HG02885 (cell line): ENCODE results near the gene SBF2.
"Not testable (repeated sequence)": the region's sequence is repeated elsewhere in the genome, so short reads cannot be mapped to it uniquely, and the experiment has no call there.

Source experiments
- ATAC-seq: cut with Tn5 transposase; IDR thresholded peaks from one replicate; pipeline ENCODE4 v1.9.1; 2021; ENCODE audit warnings: mild to moderate bottlenecking; ENCODE audit not compliant: unreplicated experiment, poor library complexity

The SBF2 gene

DNA sequence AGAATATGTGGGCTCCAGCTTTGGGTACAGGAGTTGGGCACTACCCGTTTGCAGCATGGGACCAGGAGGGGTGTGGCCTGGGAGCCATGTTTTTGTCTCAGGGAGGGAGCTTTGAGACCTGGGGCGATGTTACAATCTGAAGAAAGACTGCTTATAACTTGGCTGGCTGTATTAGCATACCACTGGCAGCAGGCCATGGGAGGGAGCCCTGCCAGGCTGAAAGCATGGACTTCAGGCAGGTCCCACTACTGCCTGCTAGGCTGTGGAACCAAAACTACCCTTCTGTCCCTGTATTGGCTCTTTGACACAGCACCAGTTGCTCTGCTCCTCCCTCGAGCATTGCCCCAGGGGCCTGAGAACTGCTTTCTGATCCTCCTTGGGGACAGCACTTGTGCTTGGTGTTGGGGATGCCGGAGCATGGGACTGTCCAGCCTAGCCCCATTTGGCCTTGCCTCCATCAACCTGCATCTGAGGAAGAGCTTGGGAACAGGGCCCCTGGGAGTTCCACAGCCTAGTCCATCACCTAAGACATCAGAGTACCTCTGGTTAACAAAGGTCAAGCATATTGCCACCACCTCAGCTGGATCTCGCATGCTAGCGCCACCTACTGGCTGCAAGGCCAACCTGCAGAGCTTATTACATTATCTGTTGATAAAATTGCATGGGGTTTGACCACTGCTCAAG, 217.4 kb downstream of the SBF2 start:
- peak; percentile 64 for ATAC-seq

DNA sequence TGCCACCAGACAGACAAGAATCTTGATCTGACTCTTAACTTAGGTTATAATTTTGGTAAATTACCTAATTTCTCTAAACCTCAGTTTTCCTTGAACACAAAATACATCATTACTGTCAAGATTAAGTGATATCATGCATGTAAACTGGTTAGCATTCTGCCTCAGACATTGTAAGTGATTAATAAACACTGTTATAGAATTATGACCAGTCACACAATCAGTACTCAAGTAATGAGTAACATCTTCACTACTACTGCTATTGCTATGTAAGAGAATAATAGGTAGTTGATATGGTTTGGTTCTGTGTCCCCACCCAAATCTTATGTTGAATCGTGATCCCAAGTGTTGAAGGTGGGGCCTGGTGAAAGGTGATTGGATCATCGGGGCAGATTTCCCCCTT, 218.9 kb downstream of the SBF2 start:
- ATAC-seq = no peak

DNA sequence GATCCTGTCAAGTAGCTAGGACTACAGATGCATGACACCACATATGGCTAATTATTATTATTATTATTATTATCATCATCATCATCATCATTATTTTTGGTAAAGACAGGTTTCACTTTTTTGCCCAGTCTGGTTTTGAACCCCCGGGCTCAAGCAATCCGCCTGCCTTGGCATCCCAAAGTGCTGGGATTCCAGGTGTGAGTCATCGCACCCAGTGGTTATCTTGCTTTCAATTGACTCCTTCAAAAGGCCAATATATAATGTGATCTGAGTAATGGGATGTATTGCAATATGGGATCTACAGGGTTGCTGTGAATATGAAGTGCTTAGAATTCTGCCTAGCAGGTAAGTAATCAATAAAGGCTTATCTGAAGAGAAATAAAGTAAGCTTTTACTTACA, 221.2 kb downstream of the SBF2 start:
- no peak for ATAC-seq

DNA sequence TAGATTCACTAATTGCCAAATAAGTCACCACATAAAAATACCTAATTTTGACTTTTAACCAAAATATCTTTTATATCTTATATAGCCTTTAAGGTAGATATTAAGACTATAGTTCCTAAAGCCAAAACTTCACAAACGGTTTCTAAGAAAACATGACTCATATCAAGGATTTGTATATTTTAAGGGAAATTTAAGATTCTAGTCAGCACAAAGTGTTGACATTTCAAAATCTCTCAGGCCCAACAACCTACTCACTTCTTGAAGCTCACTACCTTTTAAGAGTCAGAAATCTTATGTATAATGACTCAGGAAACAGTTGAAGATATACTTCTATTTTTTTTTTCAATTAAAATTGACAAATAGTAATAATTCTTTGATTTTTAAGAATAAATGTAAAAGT, 221.9 kb downstream of the SBF2 start:
- no peak for ATAC-seq

DNA sequence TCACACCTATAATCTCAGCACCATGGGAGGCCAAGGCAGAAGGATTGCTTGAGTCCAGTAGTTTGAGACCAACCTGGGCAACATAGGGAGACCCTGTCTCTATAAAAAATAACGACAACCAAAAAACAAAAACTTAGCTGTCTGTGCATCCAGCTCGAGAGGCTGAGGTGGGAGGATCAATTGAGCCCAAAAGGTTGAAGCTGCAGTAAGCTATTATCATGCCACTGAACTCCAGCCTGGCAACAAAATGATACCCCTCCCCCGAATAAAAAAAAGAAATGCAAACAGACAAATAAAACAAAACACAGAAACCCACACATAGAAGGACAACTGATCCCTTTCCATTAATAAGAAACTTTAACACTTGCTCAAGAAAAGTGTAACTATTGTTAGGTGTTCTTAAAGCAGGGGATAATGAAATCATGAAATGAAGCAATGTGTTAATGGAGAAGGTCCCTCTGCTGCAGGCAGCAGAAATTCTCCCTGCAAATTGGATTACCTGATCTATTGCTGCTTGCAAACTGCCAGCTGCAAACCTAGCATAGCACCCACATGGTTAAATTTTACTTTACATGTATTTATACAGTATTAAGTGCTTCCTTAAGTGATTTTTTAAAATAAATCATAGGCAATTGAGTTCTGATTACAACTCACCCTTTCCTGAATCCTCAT, 226.3 kb downstream of the SBF2 start:
- no peak for ATAC-seq

DNA sequence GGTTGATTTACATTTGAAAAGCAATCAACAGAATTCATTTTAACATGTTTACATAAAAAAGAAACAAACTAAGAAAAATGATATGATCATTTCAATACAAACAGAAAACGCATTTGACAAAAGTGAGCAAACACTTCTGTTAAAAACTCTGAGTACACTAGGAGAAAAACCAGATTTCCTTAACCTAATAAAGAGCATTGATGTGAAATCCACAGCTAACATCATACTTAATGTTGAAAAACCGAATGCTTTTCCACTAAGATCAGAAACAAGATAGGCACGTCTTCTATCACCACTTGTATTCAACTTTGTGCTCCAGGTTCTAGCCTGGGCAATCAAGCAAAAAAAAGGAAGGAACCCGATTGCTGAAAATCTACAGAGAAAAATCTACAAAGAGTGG, 227.6 kb downstream of the SBF2 start:
- no peak for ATAC-seq

DNA sequence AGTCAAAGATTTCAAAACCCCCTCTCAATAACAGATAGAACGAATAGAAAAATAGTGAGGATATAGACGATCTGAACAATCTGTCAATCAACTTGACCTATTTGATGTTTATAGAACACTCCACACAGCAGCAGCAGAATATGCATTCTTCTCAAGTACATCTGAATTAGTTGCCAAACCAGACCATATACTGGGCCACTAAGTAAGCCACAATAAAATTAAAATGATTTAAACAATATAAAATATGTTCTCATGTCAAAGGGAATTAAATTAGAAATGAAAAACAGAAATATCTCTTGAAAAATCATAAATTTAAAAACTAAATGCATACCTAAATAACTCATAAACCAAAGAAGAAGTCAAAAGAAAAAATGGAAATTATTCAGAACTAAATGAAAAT, 229.2 kb downstream of the SBF2 start:
- no peak for ATAC-seq

DNA sequence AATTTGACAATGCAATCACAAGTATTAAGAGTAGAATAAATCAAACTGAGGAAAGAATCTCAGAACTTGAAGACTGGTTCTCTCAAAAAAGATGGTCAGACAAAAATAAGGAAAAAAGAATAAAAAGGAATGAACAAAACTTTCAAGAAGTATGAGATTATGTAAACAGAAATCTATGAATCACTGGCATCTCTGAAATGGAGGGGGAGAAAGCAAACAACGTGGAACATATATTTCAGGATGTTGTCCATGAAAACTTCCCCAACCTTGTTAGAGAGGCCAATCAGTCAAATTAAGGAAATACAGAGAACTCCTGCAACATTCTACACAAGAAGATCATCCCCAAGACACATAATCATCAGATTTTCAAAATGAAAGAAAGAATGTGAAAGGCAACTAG, 235.7 kb downstream of the SBF2 start:
- no peak for ATAC-seq

DNA sequence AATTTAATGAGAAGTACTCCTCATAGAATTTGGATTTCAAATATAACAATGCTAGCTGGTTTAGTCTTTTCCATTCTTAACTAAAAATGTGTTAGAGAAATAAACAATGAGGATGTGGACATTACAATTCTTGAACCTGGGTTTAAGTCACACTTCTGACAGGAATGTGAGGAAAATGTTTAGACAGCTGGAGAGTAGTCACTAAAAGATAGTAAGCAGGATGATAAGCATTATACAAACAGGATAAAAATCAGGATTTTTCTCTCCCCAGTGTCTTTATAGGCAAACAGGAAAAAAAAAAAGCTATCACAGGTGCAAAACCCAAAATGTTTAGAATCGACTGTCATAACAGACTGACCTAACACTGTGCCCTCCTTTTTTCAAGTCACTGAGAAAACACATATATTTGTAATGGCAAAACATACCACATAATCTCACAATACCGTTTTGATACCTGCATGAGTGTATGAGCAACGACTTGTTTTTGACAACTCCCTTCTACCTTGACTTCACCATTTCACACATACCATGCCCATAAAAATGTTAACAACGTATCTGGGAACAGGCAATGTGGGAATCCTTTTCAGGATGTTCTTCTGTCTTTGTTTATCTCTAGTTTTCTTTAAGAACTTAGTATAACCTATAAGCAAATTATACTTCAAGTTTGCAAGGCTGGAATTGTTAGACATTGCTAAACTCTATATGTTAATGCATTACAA, 242.0 kb downstream of the SBF2 start:
- no peak for ATAC-seq

DNA sequence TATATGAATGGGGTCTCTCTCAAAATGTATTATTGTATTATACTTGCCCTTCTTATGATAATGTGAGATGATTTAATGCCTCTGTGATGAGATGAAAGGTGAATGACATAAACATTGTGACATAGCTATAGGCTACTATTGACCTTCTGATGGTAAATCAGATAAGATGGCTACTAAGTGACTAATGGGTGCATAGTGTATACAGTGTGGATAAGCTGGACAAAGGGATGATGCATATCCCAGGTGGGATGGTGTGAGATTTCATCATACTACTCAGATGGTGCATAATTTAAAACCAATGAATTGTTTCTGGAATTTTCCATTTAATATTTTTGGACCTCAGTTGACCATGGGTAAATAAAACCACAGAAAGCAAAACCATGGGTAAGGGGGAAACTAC, 243.5 kb downstream of the SBF2 start:
- ATAC-seq = no peak

DNA sequence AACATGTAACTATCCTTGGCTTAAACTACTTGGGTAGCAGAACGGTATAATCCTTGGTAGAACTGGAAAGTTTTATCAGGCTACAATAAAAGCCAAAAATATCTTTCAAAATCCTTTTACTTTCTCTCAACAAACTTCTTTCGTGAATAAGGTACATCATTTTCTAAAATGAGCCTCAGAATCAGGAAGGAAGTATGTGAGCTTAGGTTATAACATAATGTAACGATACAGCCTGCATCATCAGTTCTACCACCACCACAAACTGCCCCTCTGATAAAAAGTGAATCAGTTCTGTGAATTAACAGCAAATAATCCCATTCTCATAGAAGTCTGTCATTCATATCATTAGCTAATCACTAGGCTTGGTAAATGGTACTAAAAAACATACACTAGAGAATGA, 244.3 kb downstream of the SBF2 start:
- ATAC-seq = no peak

DNA sequence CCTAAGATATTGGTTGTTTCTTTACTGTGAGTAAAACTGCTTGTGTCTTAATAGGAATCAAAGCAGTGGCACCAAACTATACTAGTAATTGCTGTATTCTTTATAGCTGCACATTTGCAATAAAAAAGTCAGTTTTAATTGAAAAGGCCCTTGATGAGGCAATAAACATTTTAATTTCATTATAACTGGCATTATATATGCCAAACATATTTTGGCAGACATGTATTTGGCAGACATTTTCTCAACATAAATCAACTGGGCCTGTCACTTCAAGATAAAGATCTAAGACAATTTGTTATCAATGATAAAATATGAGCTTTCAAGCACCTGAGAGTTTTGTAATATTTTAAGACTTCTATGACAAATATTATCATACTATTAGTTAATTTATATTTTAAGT, 245.7 kb downstream of the SBF2 start:
- no peak for ATAC-seq

DNA sequence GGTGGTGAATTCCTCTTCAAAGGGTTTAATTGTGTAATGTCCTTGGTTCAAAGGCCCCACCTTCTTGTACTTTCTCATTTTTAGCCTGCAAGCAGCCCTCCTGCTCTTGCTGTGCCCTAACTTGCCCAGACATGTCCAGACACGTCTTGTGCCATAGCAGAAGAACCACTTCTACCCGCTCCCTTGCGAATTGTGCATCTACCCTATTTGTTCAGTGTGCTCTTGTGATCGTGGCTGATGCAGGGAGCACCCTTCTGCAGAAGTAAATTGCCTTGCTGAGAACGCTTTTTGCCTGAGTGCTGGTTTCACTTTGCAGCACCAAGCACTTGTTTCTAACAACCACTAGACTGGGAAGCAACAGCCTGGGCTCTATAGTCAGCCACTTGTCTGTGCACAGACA, 249.4 kb downstream of the SBF2 start:
- ATAC-seq = no peak

DNA sequence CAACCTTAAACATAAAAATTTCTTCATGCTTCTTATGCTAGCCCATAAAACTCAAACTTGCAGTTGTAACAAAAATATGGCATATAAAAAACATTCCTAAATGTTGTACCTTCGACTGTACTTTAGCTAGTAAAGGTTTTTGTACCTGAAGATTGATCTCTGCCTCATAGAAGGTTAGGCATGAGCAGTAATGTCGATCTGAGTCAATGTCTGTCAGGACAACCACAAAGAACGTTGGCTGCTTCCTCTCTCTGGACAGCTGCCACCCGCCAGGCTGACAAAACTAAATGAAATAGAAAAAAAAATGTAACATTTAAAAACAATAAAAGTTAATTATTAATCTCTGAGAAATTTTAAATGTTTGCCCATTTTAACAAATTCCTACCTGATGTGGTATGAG, 251.3 kb downstream of the SBF2 start:
- no peak for ATAC-seq

DNA sequence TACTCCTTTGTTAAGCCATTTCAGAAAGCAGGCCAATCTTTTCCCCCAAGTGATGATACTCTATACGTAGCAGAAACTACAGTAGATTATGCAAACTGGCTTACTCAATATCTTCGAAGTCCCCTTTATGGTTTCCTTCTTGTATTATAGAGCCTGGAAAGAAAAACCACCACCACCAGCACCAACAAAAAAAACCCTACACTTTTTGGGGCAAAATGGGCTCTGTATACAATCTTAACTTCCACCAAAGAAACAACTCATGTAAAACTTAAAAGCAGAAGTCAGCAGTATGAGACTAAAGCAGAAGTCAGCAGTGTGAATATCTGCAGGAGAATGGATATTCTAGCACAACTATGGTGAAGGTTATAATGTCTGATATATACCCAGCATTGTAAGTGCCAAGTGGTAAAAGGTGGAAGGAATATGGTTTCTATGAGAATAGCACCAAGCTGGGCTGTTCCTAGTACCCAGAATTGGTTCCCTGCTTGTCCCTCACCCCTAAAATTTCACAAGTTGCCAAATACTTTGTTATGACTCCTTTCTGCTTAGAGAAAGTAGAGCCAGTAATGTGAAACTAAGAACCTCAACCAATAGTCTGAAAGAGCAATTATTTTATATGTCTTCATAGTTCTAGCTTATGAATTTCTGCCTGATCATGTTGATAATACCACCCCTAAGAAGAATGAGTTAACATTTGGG, 252.1 kb downstream of the SBF2 start:
- no peak for ATAC-seq

DNA sequence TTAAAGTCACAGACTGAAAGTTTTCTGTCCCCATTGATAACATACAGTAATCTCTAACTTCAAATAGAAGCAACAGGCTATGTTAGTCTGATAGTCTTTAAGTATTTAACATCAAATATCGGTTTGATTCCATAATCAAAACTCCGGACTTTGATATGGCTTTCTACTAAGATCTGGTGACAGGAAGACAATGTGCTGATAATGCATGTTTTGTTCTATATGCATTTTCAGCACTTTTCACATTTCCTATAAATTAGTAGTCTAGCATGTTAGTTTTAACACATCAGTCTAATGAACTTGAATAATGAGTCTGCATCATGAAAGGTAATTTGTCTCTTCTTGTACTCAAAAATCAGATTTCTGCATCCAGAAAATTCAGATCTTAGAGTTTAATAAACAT, 252.7 kb downstream of the SBF2 start:
- ATAC-seq = no peak

DNA sequence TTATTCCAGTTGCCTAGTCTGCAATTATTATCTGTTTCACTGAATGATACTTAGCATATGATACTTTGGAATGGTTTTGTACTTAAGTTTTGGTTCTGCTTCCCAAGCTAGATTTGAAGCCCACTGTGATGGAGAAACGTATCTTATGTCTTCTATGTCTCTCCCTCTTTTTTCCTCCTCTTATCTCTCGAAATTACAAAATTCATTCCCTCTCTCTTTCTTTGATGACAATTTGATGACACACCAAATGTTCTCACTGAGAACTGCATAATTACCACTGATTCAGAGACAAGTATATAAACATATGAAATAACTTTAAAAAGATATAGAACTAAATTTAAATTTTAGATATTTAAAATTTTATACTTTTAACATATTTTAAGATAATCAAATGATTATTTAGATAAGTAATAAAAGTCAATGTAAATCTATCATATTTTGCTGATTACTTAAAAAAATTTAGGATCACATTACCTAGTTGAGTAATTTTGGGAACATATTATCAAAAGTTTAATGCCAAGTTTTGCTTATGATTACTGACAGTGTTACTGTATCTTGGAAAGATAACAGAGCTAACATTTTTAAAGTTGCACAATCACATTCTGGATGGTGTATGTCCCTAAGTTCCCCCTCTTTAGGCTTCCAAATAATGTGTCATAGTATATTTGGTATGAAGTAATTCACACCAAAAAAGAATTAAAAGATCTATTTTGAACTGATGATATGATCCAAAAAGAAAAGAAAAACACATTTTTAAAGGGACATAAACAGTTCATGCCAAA, 255.3 kb downstream of the SBF2 start:
- no peak for ATAC-seq

DNA sequence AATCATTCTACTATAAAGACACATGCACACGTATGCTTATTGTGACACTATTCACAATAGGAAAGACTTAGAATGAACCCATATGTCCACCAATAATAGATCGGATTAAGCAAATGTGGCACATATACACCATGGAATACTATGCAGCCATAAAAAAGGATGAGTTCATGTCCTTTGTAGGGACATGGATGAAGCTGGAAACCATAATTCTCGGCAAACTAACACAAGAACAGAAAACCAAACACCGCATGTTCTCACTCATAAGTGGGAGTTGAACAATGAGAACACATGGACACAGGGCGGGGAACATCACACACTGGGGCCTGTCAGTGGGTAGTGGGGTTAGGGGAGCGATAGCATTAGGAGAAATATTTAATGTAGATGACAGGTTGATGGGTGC, 258.1 kb downstream of the SBF2 start:
- ATAC-seq = not testable (repeated sequence)

DNA sequence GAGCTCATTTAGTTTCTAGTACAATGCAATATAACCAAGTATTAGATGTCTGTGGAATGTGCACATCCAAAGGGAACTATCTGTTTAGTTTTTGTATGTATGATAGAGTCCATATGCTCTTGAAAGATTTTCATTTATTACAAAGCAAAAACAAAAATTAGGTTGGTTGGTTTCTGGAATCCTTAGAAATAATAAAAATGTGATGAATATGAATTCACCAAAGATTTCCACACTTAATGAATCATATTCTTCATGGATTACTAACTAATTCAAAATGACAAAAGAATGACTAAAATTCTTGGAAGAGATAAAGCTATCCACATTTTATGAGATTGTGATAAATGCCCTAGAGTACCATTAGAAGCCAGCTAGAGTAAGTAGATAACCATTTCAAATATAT, 261.1 kb downstream of the SBF2 start:
- no peak for ATAC-seq

DNA sequence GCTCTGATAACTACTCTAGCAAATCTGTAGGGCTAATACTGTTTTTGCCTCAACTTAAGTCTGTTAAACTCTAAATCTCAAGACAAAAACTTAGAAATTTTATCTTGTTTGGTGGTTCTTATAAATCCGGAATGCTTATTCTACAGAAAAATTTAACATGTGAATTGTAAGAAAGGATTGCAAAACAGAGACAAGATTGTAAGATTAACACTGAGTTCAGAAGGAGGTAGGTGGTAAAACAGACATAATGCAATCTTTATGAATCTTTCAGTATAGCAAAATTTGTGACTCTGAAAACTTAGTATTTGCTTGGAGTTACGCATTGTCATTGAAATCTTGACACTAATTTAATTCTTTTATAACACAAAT, 263.9 kb downstream of the SBF2 start:
- no peak for ATAC-seq
